ENCODE data around the gene PALMD.

The PALMD gene

DNA sequence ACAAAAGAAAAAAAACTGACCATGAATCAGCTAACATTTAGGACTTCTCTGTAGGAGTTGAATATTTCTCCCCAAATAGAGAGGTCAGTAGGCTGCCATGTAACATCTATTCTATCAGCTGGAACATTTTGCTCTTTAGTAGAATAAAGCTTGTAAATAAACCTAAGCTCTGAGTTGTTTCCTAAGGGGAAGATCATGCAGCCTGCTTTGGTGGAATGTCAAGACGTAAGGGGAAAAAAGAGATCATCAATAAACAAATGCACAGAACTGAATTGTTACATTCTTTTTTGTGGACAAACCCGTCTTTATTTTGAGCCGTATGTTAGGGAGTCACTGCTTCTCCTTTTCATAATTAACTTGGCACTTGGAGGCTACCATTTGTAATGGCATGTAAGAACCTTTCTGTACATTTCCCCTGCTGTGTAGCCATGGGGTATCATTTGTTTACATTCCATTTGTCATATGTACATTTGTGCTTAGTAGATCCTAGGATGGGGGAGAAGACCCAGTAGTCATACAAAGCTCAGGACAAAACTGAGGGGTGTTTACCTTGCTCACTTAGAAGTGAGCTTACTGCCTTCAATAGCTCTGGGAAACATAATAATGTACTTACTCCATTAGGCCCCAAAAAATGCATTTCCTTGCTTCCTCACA is 10.8 kb upstream of the PALMD start:
- DNase-seq (ENCODE audit: low spot score), result no peak

DNA sequence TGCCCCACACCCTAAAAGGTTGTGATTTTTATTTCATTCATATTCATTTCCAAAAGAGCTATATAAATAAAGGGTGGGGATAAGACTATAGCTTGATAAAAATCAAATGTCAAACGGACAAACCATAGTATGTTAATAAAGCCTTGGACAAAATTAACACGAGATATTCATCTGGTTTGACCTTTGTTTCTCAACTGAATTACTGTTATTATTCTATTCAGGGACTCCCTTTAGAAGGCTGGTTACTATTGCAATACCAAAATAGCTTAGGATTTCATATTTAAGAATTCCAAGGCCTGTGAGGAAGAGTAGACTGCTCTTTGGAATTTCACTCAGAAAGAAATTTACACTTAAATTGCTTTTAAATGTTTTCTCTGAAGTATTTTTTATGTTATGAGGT is 10.2 kb upstream of the PALMD start:
- DNase-seq (ENCODE audit: low spot score), result no peak

DNA sequence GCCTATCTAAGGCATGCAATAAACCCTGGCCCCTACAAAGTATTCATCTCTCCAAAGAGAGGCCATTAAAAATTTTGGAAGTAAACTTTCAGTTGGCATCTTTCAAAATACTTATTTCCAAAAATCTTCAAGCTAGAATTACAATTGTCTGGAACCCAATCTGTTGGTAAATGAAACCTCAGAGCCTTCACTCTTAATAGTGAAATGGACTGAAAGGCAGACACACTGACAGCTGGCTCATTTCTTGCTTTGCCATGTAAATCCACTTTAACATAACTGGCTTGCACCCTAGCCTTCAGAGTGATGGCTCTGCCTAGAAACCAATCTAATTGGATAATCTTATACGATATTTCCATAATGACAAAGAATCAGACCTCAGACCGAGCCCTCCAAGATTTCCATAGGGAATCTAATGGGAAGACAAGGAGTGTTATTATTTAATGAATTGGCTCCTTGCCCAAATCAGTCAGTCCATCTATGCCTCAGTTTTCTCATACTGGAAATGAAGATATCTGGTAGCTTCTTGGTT is 9.2 kb upstream of the PALMD start:
- DNase-seq (ENCODE audit: low spot score), result no peak

DNA sequence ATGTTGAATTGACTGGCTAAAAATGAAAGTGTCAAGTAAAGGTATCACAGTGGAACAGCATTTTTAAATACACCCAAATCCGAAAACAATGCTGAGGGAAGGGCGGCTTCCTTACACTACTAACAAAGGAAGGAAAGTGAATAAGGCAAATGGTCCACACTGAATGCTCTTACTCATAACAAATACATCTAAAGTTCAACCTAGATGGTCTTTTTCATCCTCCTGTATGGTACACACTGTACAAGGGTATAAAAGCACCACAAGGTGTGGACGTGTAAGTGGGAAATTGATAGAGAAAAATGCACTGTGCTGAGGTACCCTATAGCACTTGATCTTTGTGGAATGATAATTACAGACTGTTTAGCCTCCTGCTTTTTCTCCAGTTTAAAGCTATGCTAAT is 7.1 kb upstream of the PALMD start:
- DNase-seq (ENCODE audit: low spot score), result no peak

DNA sequence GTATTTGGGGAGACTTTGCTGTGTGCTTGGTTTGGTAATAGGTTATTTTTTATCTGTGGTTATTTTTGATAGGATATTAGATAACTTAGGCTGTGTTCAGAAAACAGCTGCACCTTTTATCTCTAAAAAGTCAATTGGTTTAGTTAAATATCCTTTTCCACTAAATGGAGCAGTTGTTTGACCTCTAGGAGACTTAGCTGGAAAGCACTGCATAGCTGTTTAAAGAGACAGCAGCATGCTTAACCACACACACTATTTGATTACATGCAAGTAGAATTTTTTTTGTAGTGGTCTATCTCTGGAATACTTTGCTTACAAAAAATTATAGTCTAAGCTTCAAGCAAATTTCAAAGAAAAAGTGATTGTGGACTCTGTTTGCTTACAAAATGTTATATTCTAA is 6.5 kb upstream of the PALMD start:
- no peak for DNase-seq (ENCODE audit: low spot score)

DNA sequence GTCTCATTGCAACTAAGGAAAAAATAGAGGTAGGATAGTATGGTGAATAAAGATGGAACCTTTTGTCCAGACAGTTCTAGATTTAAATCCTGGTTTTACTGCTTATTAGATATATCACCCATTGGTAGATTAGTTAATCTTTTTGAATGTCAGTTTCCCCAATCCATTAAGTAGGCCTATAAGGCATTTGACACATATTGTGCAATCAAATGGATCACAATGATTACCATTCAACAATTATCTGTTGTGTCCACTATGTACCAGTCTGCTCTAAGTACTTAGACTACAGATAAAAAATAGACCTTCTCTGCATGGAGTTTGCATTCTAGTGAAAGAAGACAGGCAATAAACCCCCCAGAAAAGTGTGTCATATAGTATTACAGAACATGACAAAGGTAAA is 6.0 kb upstream of the PALMD start:
- no peak for DNase-seq (ENCODE audit: low spot score)

DNA sequence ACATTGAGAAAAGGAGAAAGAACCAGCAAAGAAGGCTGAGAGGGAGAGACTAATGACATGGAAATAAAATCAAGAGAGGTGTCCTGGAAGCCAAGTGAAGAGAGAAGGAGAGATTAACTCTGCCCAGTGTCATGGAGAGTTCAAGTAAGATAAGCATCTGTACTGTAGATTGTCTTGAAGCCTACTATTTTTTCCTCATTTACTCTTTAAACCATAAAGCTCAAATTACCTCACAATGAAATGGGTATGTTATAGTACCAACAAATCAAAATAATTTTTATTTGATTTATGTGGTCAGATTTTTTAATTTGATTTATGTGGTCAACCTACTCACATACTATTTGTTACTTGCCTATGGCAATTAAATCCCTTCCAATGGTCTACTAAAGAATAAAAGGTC is 5.2 kb upstream of the PALMD start:
- DNase-seq (ENCODE audit: low spot score), result no peak

DNA sequence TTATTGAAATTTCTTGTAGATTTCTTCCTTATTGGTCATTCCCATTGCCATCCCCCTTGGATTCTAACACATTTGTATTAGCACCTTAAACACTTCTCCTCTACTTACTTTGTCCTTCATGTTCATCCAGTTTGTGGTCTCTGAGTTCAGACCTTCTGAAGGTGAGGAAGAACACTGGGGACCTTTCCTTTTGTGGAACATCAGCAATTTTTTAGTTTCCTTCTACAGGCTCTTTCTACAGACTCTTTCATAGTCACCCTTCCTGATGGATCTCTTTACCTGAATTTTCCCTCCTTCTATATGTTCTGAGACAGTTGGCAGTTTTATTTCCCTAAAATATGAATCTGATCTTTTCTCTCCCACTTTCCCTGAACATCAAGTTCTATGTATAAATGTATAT is 4.4 kb upstream of the PALMD start:
- no peak for DNase-seq (ENCODE audit: low spot score)

DNA sequence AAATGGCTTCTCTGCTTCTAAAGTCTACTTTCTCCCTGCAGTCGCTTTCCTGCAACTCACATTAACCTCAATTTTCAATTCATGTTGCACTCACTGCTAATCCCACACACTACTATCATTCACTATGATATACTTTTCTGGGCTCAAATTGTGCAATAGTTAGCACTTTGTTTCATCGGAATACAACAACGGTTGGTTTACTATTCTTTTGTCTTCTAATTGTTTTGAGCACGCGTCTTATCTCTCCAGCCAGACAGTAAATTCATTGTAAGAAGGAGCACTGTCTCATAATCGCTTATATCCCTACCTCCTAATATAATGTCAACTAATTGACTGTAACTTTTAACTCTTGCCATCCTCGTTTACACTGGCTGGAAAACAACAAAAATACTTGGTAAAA is 3.9 kb upstream of the PALMD start:
- no peak for DNase-seq (ENCODE audit: low spot score)

DNA sequence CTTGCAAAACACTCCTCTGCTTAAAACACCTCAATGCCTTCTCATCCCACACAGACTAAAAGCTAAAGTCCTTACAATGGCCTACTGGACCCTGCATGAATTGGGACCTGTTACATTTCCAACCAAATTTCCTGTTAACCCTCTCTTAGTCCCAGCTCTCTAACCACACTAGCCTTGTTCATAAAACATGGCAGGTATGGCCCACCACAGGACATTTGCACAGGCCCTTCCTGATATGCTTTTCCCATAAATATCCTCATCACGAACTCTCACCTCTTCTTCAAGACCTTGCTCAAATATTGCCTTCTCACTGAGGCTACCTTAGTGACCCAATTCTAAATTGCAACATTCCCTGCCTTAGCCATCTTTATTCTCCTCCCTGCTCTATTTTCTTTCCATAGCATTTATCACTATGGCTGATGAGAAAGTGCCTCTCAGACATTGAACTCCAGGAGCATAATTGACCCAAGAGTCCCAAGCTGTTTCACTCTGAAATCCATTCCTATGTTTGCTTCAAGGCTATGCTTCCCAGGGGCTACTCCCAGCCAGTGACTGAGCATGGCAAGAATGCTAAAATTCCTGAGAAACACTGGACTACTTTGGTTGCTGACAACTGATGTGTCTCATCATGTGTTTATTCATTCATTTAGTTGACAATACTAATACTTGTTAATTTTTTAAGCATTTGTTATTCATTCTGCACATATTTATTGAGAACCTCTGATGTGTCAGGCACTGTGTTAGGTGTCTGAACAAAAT is 2.7 kb upstream of the PALMD start:
- DNase-seq (ENCODE audit: low spot score), result no peak

DNA sequence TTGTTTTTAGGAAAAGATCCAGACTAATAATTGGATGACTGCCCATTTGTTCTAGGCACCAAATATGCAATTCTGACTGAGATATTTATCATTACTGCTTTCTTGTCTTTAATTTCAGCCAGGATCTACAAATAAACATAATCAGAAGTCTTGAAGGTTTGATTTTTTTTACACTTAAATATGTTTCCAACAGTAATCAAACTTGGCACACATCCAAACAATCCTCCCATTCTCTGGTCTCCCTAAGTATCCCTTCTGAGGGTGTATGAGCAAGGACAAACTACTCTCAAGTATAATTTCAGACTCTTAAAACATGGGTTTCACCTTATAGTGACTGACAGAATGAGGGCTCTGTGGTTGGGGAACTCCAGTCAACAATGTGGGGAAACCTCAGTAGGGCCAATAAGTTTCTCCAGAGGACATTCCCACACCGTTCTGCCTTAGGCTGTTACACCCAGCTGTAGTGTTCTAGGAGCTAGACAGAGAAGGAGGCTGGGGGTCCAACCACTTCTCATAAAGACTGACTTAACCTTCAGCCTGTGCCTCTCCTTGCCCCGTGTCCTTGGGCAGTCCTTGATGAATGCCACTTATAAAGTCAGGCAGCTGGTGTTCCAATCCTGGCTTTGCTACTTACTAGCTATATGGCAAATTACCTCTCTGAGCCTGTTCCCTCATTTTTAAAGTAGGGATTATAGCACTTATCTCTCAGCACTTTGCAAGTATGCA is 1.5 kb upstream of the PALMD start:
- no peak for DNase-seq (ENCODE audit: low spot score)

DNA sequence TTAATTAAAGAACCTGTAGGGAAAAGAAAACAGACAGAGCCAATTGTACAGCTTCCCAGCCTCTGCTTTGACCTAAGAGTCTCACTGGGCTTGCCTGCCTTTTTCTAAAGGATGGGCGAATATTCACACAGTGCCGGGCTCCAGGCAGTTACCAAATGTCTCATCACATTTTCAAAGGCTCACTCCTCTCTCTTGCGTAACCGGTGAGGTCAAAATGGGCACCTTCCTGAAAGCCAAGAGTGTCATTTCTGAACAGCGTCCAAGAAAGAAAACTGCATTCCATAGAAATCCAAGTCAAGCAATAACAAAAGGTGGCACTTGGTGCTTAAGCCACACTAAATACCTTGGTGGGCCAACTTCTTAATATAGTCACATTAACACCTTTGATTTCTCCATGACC is 710 bp upstream of the PALMD start:
- DNase-seq (ENCODE audit: low spot score), result no peak

DNA sequence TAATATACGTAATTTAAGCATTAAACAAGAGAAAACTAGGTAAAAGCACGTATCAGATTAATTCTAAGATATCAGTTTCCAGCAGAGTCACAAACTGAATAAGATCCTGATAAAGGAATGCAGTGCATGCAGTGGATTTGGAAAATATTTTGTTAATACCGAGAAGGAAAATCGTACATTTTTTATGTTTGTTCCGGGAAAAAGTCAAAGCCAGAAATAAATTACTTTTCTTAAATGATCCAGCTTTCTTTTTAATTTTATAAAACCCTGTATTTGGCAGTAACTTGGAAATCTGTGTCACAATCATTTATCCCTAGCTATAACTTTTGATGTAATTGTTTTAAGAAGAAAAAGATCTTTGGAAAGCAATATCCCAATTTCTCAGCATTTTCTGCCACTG is 955 bp downstream of the PALMD start:
- DNase-seq (ENCODE audit: low spot score), result no peak

DNA sequence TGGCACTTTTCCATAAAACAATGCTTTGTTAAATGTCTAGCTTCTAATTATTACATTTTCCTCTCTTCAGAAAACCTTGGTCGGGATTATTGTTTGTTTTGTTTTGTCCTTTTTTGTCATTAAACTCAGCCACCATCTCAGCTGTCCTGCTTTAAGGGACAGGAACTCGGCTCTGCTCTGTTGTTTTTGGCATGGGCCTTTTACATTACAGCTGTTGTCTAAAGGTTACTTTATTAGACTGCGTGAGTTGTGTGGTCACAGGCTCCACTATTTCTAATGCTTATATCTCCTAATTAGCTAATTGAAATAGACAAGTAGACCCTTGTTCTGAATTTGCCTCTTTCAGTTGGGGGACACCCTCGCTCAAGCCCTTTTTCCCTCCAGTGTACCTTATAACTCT is 1.6 kb downstream of the PALMD start:
- DNase-seq (ENCODE audit: low spot score), result no peak

DNA sequence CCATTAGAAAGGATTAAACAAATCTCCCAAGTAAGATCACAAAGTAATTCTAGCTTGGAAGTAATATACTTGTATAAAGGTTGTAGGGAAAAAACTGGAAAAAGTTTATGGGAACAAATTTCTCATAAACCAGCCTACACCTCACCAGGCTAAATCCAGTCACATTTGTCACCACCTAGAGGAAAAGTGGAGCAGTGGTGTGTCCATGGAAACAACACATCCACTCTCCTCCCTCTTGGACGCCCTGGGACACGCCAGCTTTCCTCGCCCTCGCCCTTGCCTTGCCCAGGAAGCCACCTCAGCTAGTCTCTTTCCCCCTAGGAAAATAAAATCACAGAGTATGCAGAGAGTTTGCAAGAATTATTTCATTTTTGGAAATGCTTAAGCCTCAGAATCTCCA is 2.2 kb downstream of the PALMD start:
- DNase-seq (ENCODE audit: low spot score), result no peak

DNA sequence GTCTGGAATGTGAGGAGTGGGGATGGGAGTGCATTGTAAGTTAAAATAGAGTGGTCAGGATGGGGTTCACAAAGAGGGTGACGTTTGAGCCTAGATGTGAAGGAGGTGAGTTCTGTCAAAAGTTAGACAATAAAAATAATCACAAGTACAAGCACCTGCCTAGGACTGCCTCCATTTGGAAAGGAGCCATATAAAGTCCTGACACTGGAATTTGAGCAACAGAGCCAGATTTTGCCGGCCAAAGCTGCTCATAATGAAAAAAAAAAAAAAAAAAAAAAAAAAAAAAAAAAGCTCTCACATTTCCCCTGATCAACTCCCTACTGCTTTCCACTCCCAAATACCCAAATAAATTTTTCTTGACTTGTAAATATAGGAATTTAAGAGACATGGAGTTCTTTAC is 4.1 kb downstream of the PALMD start:
- DNase-seq (ENCODE audit: low spot score), result no peak

DNA sequence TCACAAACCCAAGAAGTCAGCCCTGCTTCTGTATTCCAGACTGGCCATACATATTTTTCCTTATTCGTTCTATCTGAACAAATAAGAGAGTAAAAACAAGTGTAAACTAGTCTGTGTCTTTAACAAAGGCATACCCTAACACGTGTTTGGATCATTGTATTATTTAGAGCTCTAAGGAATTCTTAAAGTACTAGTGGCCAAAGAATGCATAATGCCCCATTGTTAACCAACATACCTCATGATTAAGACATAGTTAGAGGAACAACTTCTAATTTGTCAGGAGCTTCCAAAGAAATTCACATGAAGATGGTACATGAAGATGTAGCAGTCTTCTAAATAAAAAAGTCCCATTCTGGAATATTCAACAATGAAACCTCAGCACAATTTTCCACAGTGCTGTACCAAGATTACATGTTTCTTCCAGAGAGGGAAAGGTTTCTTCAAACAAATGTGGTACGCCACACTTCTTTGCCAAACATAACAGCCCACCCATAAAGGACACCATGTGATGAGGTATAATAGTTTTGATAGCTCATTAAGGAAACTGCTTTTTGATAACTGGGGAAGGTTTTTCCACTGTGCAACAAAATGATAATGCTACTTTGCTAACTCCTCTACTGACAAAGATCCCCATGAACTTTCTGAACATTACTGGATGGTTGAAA is 5.0 kb downstream of the PALMD start:
- no peak for DNase-seq (ENCODE audit: low spot score)

DNA sequence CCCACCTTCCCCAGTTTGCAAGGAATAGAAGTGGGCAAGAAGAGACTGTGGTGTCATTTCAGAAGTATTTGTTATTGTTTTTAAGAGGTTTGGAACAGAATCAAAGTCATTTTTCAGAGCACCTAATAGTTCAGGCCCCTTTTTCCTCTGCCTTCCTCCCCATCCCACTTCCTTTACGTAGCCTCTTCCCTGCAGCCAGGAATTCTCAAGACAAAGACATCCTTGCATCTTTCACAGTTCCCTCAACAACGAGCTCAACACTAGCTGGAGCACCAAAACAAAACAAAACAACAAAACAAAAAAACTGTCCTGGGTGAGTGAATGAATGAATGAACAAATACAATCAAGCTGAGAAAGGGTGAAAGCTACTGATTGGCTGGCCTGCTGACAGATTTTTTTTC is 7.0 kb downstream of the PALMD start:
- no peak for DNase-seq (ENCODE audit: low spot score)

DNA sequence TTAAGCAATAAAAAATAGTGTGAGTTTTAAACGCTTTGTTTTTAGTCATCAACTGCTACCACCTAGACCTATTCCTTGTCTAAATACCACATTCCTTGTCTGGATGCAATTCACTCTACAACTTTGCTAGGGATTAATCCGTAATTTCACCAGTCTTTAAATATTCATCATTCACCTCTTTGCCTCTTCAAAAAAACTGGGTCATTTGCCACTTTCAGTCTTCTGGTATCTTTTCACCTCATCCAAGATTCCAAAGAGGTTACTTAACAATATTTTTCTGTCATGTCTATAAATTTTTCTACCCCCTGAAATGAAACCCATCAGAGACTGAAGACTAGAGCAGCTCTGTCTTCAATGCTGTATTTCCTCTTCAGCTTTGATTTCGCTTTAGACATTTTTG is 9.5 kb downstream of the PALMD start:
- no peak for DNase-seq (ENCODE audit: low spot score)

DNA sequence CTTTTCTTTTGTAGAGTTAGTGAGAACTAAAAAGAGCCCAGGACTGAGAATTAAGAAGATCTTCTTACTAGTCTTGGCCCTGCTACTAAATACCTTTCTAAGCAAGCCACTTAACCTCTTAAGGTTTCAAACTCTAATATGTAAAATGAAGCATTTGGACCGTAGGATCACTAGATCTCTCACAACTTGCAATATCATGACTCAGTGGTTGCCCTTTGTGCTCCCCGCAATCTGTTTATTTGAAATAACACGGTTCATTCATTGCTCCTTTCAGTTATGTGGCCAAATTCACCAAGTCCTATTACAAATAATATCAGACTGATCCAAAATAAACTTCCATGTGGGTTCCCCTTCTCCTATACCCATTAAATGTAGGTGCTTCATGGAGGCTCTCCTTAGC is 10.8 kb downstream of the PALMD start:
- no peak for DNase-seq (ENCODE audit: low spot score)

DNA sequence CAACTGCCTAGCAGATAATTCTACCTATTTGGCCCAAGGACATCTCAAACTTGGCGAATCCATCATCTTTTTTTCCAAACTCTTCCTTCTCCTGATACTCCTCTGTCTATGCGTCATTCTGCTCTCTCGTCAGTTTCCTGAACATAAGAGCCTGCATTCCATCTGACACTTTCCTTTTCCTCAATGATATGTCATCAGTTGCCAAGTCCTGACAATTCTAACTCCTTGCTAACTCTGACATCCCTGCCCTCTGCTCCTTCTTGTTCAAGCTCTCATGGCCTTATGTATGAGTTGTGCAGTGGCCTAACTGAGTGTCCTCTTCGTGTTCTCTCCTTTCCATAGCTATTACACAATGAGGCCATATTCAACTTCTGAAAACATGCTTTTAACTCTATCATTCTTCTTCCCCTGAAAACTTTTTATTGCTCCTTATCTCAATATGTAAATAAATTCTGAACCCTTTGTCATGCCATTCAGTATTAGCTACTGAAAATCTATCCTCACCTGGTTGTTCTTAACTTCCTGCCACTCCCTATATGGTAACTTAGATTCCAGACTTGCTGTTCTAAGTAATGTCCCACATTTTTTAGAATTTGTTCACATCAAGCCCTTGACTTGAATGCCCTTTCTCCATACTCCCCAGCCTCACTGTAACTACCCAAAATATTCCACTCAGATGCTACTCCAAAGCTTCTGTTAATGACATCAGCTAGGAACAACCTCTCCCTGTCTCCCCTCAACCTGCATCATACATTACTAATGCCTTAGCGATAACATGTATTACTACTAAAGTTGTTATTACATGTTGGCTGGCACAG is 11.5 kb downstream of the PALMD start:
- no peak for DNase-seq (ENCODE audit: low spot score)

DNA sequence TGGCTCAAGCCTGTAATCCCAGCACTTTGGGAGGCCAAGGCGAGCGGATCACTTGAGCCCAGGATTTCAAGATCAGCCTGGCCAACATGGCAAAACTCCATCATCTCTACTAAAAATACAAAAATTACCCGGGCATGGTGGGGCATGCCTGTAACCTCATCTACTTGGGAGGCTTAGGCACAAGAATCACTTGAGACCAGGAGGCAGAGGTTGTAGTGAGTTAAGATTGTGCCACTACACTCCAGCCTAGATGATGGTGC is 12.0 kb downstream of the PALMD start:
- no peak for DNase-seq (ENCODE audit: low spot score)
